Esophagus (tissue), 2 donors: Measurements from ENCODE around the gene RDX. TPM values are rescaled to one million over a fixed set of nuclear protein-coding genes. Genes with fewer than 3 reads are reported as not detected.
"Not testable (repeated sequence)": the region's sequence is repeated elsewhere in the genome, so short reads cannot be mapped to it uniquely, and the experiment has no call there.

ENCODE experiments used
- H3K27ac ChIP-seq, 2 donors: one replicate each; pipeline ENCODE4 v1.5.1; 2013; ENCODE audit warnings: low read depth in 2 of 2, mild to moderate bottlenecking in 2 of 2, inconsistent platforms in 1 of 2, low read length in 1 of 2, moderate library complexity in 1 of 2
- H3K27me3 ChIP-seq, 2 donors: one replicate each; pipeline ENCODE4 v1.6.1; 2013; ENCODE audit warnings: low read length in 2 of 2, control low read depth in 1 of 2, mild to moderate bottlenecking in 1 of 2; ENCODE audit not compliant: insufficient read depth in 2 of 2, control insufficient read depth in 1 of 2
- H3K36me3 ChIP-seq, 2 donors: one replicate each; pipeline ENCODE4 v1.6.1; 2013; ENCODE audit warnings: low read length in 1 of 2; ENCODE audit not compliant: control insufficient read depth in 2 of 2, insufficient read depth in 2 of 2
- H3K4me1 ChIP-seq, 2 donors: one replicate each; pipeline ENCODE4 v1.6.1; 2013; ENCODE audit warnings: low read length in 1 of 2; ENCODE audit not compliant: control insufficient read depth in 2 of 2, insufficient read depth in 2 of 2
- H3K4me3 ChIP-seq, 2 donors: one replicate each; pipeline ENCODE4 v1.5.1; 2013; ENCODE audit warnings: low read length in 2 of 2, mild to moderate bottlenecking in 2 of 2, low read depth in 1 of 2, moderate library complexity in 1 of 2
- H3K9me3 ChIP-seq, 2 donors: one replicate each; pipeline ENCODE4 v1.6.1; 2013; ENCODE audit warnings: mild to moderate bottlenecking in 2 of 2, low read depth in 1 of 2, low read length in 1 of 2, moderate library complexity in 1 of 2; ENCODE audit not compliant: control insufficient read depth in 2 of 2, insufficient read depth in 1 of 2
- WGBS, 2 donors: extraction: QIAGEN DNeasy Blood & Tissue Kit; methylation state at CpG; one replicate each; pipeline ENCODE4 v1.1.7; 2013; 5-methylcytosine and 5-hydroxymethylcytosine counted together
- polyA plus RNA-seq, 2 donors: library from polyadenylated mRNA; stranded (reverse); fragments of 200-250 nt; gene quantifications; one replicate each; pipeline ENCODE4 v1.2.3, GENCODE V29; 2013
- donor health status: healthy with polysubstance abuse.
- donor health status: Bipolar disorder and iron deficiency.

Gene RDX
- polyA plus RNA-seq, 2 donors: 14.4 to 15.9 TPM

- Histone ChIP-seq H3K27ac (no peak overlapping the region), H3K4me1 (no peaks in the 10 kb centered on the region), H3K27me3 (no peaks in the 10 kb centered on the region), H3K4me3 (no peak overlapping the region), H3K36me3 (no peaks in the 10 kb centered on the region), H3K9me3 (no peaks in the 10 kb centered on the region)
- WGBS, 2 donors: 95% methylated on average over 9 of the region's 9 CpGs
These were observed 98.2 kb downstream of the RDX start for GRCh38 chr11:110198031-110198729.

GRCh38 chr11:110196884-110197420, 99.5 kb downstream of the RDX start:
- H3K4me1 ChIP-seq: no peaks in the 10 kb centered on the region
- no peaks in the 10 kb centered on the region for H3K27me3 ChIP-seq
- H3K36me3 ChIP-seq: no peaks in the 10 kb centered on the region
- WGBS, 2 donors: 82 to 89% methylated on average over 9 of the region's 9 CpGs
- H3K27ac ChIP-seq: no peak overlapping the region
- no peak overlapping the region for H3K4me3 ChIP-seq
- no peaks in the 10 kb centered on the region for H3K9me3 ChIP-seq

- H3K4me1 ChIP-seq: no peaks in the 10 kb centered on the region
- no peaks in the 10 kb centered on the region for H3K36me3 ChIP-seq
- H3K4me3 ChIP-seq: no peak overlapping the region
- no peaks in the 10 kb centered on the region for H3K9me3 ChIP-seq
- 86 to 88% methylated on average over 5 of the region's 5 CpGs for WGBS, 2 donors
- no peak overlapping the region for H3K27ac ChIP-seq
- H3K27me3 ChIP-seq: no peaks in the 10 kb centered on the region
These were observed 100.1 kb downstream of the RDX start for GRCh38 chr11:110196241-110196754.

GRCh38 chr11:110194211-110194766, 102.1 kb downstream of the RDX start:
- not testable (repeated sequence) for H3K4me3 ChIP-seq, H3K9me3 ChIP-seq, H3K27ac ChIP-seq, H3K27me3 ChIP-seq, H3K36me3 ChIP-seq, H3K4me1 ChIP-seq
- WGBS, 2 donors: 62 to 71% methylated on average over 10 of the region's 10 CpGs

- H3K4me3 ChIP-seq, H3K9me3 ChIP-seq, H3K4me1 ChIP-seq, H3K27me3 ChIP-seq, H3K27ac ChIP-seq, H3K36me3 ChIP-seq: not testable (repeated sequence)
- 79 to 85% methylated on average over 4 of the region's 4 CpGs for WGBS, 2 donors
These were observed 103.7 kb downstream of the RDX start for GRCh38 chr11:110192604-110193282.

- Histone ChIP-seq H3K4me3 (no peak overlapping the region), H3K9me3 (no peaks in the 10 kb centered on the region), H3K27ac (no peak overlapping the region), H3K27me3 (no peaks in the 10 kb centered on the region), H3K4me1 (peaks cover 0 to 3% of the 10 kb centered on the region in 2 donors), H3K36me3 (no peaks in the 10 kb centered on the region)
- WGBS, 2 donors: 77 to 81% methylated on average over 1 of the region's 1 CpG
These were observed 105.5 kb downstream of the RDX start for GRCh38 chr11:110190885-110191284.

- Histone ChIP-seq H3K4me1 (peaks cover 0 to 8% of the 10 kb centered on the region in 2 donors), H3K36me3 (no peaks in the 10 kb centered on the region), H3K27me3 (no peaks in the 10 kb centered on the region), H3K9me3 (no peaks in the 10 kb centered on the region), H3K27ac (no peak overlapping the region), H3K4me3 (no peak overlapping the region)
- 86 to 93% methylated on average over 6 of the region's 6 CpGs for WGBS, 2 donors
These were observed 108.7 kb downstream of the RDX start for GRCh38 chr11:110187731-110188130.

GRCh38 chr11:110186867-110187266, 109.5 kb downstream of the RDX start:
- no peaks in the 10 kb centered on the region for H3K9me3 ChIP-seq
- WGBS, 2 donors: 83 to 88% methylated on average over 4 of the region's 4 CpGs

GRCh38 chr11:110186456-110186855, 110.0 kb downstream of the RDX start:
- Histone ChIP-seq H3K27ac (no peak overlapping the region), H3K9me3 (no peaks in the 10 kb centered on the region), H3K27me3 (no peaks in the 10 kb centered on the region), H3K4me3 (no peak overlapping the region), H3K4me1 (peaks cover 0 to 8% of the 10 kb centered on the region in 2 donors), H3K36me3 (no peaks in the 10 kb centered on the region)
- WGBS, 2 donors: 92 to 95% methylated on average over 5 of the region's 5 CpGs

More at GRCh38 chr11:110186867-110187266, 109.5 kb downstream of the RDX start:
- no peaks in the 10 kb centered on the region for H3K27me3 ChIP-seq
- peaks cover 0 to 8% of the 10 kb centered on the region in 2 donors for H3K4me1 ChIP-seq
- H3K27ac ChIP-seq: no peak overlapping the region
- H3K4me3 ChIP-seq: no peak overlapping the region
- H3K36me3 ChIP-seq: no peaks in the 10 kb centered on the region
